ENCODE results near the gene RNASEH2B.

Gene RNASEH2B

DNA sequence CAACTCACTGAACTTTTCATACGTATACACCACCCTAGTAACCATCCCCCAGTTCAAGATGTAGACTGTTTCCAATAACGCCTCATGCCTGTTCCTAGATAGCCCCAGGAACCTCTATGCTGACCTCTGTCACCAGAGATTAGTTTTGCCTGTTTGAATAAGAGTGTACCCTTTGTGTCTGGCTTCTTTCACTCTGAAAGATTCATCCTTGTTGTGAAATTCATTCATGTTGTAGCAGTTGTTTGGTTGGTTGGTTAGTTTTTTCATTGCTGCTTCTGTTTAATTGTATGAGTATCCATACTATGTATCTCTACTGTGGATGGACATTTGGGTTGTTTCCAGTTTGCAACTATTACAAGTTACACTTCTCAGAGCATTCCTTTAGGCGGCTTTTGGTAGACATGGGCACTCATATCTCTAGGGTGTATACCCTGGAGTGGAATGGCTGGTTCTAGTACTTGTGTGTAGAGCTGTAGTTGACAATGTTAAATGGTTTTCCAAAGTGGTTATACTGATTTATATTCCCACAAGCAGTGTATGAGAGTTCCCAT lies 1.6 kb downstream of the RNASEH2B start:
- Histone ChIP-seq H3K4me3 (ENCODE audit: low read length, poor library complexity, severe bottlenecking) (peak overlapping the region; percentile 87), H3K9me2 (replicated peaks; ENCODE audit: low read depth, low read length) (no peaks in the 10 kb centered on the region), H3K9ac (ENCODE audit: low read depth, low read length, poor library complexity, severe bottlenecking) (peak overlapping the region; percentile 98), H3K27me3 (ENCODE audit: insufficient read depth, low read length, poor library complexity, severe bottlenecking) (peaks cover 10% of the 10 kb centered on the region), H3K4me2 (ENCODE audit: low read depth, low read length, poor library complexity, severe bottlenecking) (peak overlapping the region; percentile 89), H3K36me3 (ENCODE audit: insufficient read depth, low read length) (no peaks in the 10 kb centered on the region), H2AFZ (ENCODE audit: low read length) (no peak overlapping the region), H3K4me1 (ENCODE audit: insufficient read depth, low read length, poor library complexity, severe bottlenecking) (peaks cover 58% of the 10 kb centered on the region), H4K20me1 (ENCODE audit: insufficient read depth, low read length, poor library complexity, severe bottlenecking) (peaks cover 32% of the 10 kb centered on the region), H3K9me3 (ENCODE audit: insufficient read depth, low read depth, low read length) (no peaks in the 10 kb centered on the region), H3K79me2 (ENCODE audit: insufficient read depth, low read length) (peaks cover 85% of the 10 kb centered on the region), H3F3A (ENCODE audit: low read depth) (peaks cover 4% of the 10 kb centered on the region; the same call in 1 of the 2 replicates)
- no peak for TF ChIP-seq EZH2phosphoT487 (IDR thresholded peaks at IDR 0.05; ENCODE audit: borderline replicate concordance)

DNA sequence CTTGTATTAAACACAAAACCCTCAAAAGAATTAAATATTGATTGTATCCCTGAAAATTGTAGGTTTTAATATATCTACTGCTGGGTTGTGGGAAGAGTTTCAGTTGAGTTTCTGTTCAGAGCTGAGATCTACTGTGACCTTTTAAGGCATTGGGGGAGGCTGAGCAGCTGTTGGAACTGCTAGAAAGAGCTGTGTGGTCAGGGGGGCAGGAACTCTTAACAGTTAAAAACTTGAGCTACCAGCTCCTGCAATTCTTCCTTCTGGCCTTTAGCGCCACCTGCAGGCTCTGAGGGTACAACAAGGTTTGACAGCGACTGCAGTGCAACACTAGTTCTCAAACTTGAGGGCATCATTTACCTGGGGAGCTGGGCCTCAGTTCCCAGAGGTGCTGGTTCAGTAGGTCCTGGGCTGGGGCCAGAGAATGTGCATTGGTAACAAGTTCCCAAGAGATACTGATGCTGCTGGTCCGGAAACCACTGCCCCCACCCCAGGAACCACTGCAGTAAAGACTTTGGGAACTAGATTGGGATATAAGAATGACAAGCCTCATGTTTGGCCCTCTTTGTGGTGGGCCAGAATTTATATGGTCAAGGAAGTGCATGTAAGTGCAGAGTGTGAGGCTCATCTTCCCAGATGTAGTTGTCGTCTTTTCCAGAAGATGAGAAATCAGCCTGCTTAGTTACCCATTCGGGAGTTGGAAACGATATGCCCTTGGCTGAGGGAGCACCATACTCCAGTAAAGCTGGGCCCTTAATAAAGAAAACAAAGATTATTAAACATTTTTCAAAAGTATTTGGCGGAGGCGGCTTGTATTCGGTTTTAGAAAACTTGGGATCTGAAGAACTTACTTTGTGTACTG lies 2.6 kb downstream of the RNASEH2B start:
- H2AFZ ChIP-seq (ENCODE audit: low read length) = no peak overlapping the region
- peaks cover 95% of the 10 kb centered on the region for H3K79me2 ChIP-seq (ENCODE audit: insufficient read depth, low read length)
- H3K4me3 ChIP-seq (ENCODE audit: low read length, poor library complexity, severe bottlenecking) = peak overlapping the region; percentile 87
- H4K20me1 ChIP-seq (ENCODE audit: insufficient read depth, low read length, poor library complexity, severe bottlenecking) = peaks cover 41% of the 10 kb centered on the region
- TF ChIP-seq, protein P1, sequence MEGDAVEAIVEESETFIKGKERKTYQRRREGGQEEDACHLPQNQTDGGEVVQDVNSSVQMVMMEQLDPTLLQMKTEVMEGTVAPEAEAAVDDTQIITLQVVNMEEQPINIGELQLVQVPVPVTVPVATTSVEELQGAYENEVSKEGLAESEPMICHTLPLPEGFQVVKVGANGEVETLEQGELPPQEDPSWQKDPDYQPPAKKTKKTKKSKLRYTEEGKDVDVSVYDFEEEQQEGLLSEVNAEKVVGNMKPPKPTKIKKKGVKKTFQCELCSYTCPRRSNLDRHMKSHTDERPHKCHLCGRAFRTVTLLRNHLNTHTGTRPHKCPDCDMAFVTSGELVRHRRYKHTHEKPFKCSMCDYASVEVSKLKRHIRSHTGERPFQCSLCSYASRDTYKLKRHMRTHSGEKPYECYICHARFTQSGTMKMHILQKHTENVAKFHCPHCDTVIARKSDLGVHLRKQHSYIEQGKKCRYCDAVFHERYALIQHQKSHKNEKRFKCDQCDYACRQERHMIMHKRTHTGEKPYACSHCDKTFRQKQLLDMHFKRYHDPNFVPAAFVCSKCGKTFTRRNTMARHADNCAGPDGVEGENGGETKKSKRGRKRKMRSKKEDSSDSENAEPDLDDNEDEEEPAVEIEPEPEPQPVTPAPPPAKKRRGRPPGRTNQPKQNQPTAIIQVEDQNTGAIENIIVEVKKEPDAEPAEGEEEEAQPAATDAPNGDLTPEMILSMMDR (conservative IDR thresholded peaks at IDR 0.05; ENCODE audit: low read length) = peak; percentile 92
- TF ChIP-seq EZH2phosphoT487 (IDR thresholded peaks at IDR 0.05; ENCODE audit: borderline replicate concordance) = no peak
- H3K27me3 ChIP-seq (ENCODE audit: insufficient read depth, low read length, poor library complexity, severe bottlenecking) = peaks cover 10% of the 10 kb centered on the region
- H3K9ac ChIP-seq (ENCODE audit: low read depth, low read length, poor library complexity, severe bottlenecking) = peak overlapping the region; percentile 98
- peak overlapping the region; percentile 89 for H3K4me2 ChIP-seq (ENCODE audit: low read depth, low read length, poor library complexity, severe bottlenecking)
- H3K9me3 ChIP-seq (ENCODE audit: insufficient read depth, low read depth, low read length) = no peaks in the 10 kb centered on the region
- no peaks in the 10 kb centered on the region for H3K9me2 ChIP-seq (replicated peaks; ENCODE audit: low read depth, low read length)
- H3K4me1 ChIP-seq (ENCODE audit: insufficient read depth, low read length, poor library complexity, severe bottlenecking) = peaks cover 68% of the 10 kb centered on the region
- peaks cover 4% of the 10 kb centered on the region; the same call in 1 of the 2 replicates for H3F3A ChIP-seq (ENCODE audit: low read depth)
- no peaks in the 10 kb centered on the region for H3K36me3 ChIP-seq (ENCODE audit: insufficient read depth, low read length)

DNA sequence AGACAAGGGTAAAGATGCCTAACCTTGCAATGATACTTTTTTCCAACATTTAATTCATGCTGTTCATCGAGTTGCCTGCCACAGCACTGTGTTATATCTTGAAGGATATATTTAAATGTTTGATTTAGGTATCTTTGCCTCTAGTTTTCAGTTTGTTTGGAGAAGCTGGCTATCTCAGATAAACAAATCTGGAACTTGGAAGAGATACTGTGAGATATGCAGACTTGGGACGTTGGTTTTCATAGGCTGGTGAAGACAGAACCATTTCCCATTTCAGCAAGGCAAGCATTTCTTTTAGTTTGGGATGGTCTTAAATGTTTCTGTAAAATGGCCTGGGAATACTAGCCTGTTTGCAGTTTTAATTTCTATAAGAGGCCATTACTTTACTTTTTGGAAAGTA lies 3.3 kb downstream of the RNASEH2B start:
- H3K9ac ChIP-seq (ENCODE audit: low read depth, low read length, poor library complexity, severe bottlenecking) = peak overlapping the region; percentile 98
- peaks cover 4% of the 10 kb centered on the region; the same call in 1 of the 2 replicates for H3F3A ChIP-seq (ENCODE audit: low read depth)
- H3K9me3 ChIP-seq (ENCODE audit: insufficient read depth, low read depth, low read length) = no peaks in the 10 kb centered on the region
- peaks cover 10% of the 10 kb centered on the region for H3K27me3 ChIP-seq (ENCODE audit: insufficient read depth, low read length, poor library complexity, severe bottlenecking)
- no peaks in the 10 kb centered on the region for H3K36me3 ChIP-seq (ENCODE audit: insufficient read depth, low read length)
- peaks cover 68% of the 10 kb centered on the region for H3K4me1 ChIP-seq (ENCODE audit: insufficient read depth, low read length, poor library complexity, severe bottlenecking)
- peaks cover 48% of the 10 kb centered on the region for H4K20me1 ChIP-seq (ENCODE audit: insufficient read depth, low read length, poor library complexity, severe bottlenecking)
- H3K4me2 ChIP-seq (ENCODE audit: low read depth, low read length, poor library complexity, severe bottlenecking) = peak overlapping the region; percentile 89
- no peaks in the 10 kb centered on the region for H3K9me2 ChIP-seq (replicated peaks; ENCODE audit: low read depth, low read length)
- peak overlapping the region; percentile 87 for H3K4me3 ChIP-seq (ENCODE audit: low read length, poor library complexity, severe bottlenecking)
- H2AFZ ChIP-seq (ENCODE audit: low read length) = no peak overlapping the region
- no peak for TF ChIP-seq EZH2phosphoT487 (IDR thresholded peaks at IDR 0.05; ENCODE audit: borderline replicate concordance)
- TF ChIP-seq, protein P1 (conservative IDR thresholded peaks at IDR 0.05; ENCODE audit: low read length) = no peak
- H3K79me2 ChIP-seq (ENCODE audit: insufficient read depth, low read length) = peaks cover 99% of the 10 kb centered on the region
